ENCODE results near the gene ABCA7. TPM values are rescaled to one million over a fixed set of nuclear protein-coding genes. Genes with fewer than 3 reads are reported as not detected.
A peak's percentile ranks its signal among the peaks of the same experiment; 100 is the strongest.

ABCA7 gene
- total and polyA plus RNA-seq, 2 of the 13 experiments (the other 11 are each of a cell fraction or from before 2014, with no cell fraction given), result 4.4 to 32.4 TPM

DNA sequence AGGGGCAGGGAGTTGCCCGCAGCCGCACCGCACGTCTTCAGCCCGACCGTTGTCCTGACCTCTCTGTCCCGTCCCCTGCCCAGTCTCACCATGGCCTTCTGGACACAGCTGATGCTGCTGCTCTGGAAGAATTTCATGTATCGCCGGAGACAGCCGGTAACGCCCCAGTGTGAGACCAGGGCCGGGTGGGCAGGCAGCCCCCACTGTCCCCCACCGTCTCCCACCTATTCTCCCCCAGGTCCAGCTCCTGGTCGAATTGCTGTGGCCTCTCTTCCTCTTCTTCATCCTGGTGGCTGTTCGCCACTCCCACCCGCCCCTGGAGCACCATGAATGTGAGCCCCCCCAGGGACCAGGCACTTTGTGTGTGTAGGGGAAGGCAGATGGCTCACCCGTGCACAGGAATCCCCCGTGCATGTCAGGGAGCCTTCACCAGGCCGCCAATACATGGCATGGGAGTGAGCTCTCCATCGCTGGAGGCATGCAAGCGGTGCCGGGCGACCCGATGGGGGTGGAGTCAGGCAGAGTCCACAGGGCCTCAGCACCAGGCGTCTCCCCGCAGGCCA is 1.4 kb downstream of the ABCA7 start (continued):
- TF ChIP-seq, protein P1, sequence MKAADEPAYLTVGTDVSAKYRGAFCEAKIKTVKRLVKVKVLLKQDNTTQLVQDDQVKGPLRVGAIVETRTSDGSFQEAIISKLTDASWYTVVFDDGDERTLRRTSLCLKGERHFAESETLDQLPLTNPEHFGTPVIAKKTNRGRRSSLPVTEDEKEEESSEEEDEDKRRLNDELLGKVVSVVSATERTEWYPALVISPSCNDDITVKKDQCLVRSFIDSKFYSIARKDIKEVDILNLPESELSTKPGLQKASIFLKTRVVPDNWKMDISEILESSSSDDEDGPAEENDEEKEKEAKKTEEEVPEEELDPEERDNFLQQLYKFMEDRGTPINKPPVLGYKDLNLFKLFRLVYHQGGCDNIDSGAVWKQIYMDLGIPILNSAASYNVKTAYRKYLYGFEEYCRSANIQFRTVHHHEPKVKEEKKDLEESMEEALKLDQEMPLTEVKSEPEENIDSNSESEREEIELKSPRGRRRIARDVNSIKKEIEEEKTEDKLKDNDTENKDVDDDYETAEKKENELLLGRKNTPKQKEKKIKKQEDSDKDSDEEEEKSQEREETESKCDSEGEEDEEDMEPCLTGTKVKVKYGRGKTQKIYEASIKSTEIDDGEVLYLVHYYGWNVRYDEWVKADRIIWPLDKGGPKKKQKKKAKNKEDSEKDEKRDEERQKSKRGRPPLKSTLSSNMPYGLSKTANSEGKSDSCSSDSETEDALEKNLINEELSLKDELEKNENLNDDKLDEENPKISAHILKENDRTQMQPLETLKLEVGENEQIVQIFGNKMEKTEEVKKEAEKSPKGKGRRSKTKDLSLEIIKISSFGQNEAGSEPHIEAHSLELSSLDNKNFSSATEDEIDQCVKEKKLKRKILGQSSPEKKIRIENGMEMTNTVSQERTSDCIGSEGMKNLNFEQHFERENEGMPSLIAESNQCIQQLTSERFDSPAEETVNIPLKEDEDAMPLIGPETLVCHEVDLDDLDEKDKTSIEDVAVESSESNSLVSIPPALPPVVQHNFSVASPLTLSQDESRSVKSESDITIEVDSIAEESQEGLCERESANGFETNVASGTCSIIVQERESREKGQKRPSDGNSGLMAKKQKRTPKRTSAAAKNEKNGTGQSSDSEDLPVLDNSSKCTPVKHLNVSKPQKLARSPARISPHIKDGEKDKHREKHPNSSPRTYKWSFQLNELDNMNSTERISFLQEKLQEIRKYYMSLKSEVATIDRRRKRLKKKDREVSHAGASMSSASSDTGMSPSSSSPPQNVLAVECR (CRISPR knock-in tag; IDR thresholded peaks at IDR 0.05; ENCODE audit: borderline replicate concordance), result peak; percentile 41; the same call in 1 of the 2 replicates
- no peak for TF ChIP-seq E2F1 (CRISPR knock-in tag; IDR thresholded peaks at IDR 0.05)
- TF ChIP-seq NR2F2 (IDR thresholded peaks at IDR 0.05; ENCODE audit: borderline replicate concordance, low read depth), result no peak
- TF ChIP-seq SALL1 (CRISPR knock-in tag; IDR thresholded peaks at IDR 0.05), result no peak
- TF ChIP-seq ZFP36 (IDR thresholded peaks at IDR 0.05; ENCODE audit: borderline replicate concordance, low read depth, low read length, partially characterized antibody), result no peak
- TF ChIP-seq TRIM22 (IDR thresholded peaks at IDR 0.05), result no peak
- TF ChIP-seq KDM2A (CRISPR knock-in tag; IDR thresholded peaks at IDR 0.05; ENCODE audit: borderline replicate concordance, low read depth), result 0 out of 2 replicates have a peak, but pooled peaks have one; percentile 23
- TF ChIP-seq ZNF44 (CRISPR knock-in tag; IDR thresholded peaks at IDR 0.05), result no peak
- no peak for TF ChIP-seq EHMT2 (IDR thresholded peaks at IDR 0.05; ENCODE audit: borderline replicate concordance, low read depth, low read length)
- 0 out of 2 replicates have a peak, but pooled peaks have one; percentile 16 for TF ChIP-seq ZNF121 (CRISPR knock-in tag; IDR thresholded peaks at IDR 0.05)
- TF ChIP-seq MNT (IDR thresholded peaks at IDR 0.05), result no peak
- no peak for TF ChIP-seq ZNF574 (CRISPR knock-in tag; IDR thresholded peaks at IDR 0.05)
- no peak for TF ChIP-seq DBP (CRISPR knock-in tag; IDR thresholded peaks at IDR 0.05; ENCODE audit: not compliant biosample characterization)
- no peak for TF ChIP-seq FOXA1 (IDR thresholded peaks at IDR 0.05)
- no peak for TF ChIP-seq FOXA1 (CRISPR knock-in tag; IDR thresholded peaks at IDR 0.05)
- TF ChIP-seq NONO (IDR thresholded peaks at IDR 0.05), result no peak
- no peak for TF ChIP-seq NONO (CRISPR knock-in tag; conservative IDR thresholded peaks at IDR 0.05)

All from HepG2 (cell line).